ENCODE measurements around the gene ACOXL.

The ACOXL gene

DNA sequence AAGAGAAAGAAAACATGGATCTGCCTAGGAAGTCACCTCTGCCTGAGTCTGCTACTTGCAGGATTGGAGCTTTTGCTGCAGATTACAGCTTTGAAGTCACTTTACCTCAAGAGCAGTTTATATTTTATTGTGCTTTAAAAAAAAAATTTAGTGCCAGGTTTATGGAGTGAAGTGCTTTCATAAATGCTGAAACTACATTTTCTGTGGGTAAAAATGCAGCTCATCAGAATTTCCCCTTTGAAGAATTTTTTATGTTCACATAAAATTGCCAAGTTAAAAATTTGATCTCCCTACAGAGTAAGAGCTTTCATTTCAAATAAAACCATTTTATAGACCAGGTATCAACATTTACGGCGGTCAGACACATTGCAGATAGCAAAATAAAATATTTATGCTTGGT, 413.6 kb downstream of the ACOXL start:
- no peak for DNase-seq

DNA sequence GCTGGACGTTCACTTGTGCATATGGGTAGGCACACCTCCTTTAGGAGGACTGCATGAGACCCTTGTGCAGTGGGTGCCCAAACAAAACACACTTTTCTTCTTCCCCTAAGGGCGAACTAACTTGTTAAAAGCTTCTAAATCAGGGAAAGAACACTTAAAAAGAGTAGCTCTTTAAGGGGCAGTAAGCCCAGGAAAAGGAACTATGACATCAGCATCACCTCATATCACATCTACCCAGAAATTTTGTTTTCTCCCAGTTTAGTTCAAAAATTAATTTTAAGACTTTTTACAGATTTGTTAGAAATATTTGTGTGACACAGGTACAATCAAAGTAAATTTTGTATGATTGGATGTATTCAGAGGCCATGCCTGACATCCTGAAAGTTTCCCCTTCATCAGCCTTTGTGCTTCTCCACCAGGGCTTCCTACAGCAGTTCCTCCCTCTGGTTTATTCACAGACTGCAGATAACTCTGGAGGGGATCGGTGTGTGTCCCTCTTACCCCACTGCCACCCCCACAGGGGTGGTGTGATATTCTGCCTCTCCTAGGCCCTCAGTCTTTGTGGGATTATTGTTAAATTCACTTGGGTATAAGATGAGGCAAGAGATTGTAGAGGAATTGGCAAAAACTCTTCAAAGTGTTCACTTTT, 416.0 kb downstream of the ACOXL start:
- no peak for DNase-seq

DNA sequence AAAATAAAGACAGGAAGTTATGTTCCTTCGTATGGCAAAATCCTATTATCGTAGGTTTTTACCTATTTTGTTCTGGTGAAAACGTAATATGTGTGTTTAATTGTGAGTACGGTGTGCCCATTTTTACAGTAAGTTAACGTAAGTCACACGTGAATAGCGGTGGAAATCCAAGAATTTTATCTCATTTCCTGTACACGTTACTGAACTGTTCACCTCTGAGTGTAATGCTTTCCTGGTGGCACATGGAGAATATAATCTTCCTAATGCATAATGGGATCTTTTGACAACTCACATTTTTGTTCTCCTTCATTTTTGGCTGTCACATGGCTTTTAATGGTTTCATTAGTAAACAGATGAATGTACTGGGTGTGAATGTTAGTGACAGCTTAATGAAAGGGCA, 416.6 kb downstream of the ACOXL start:
- DNase-seq = no peak

DNA sequence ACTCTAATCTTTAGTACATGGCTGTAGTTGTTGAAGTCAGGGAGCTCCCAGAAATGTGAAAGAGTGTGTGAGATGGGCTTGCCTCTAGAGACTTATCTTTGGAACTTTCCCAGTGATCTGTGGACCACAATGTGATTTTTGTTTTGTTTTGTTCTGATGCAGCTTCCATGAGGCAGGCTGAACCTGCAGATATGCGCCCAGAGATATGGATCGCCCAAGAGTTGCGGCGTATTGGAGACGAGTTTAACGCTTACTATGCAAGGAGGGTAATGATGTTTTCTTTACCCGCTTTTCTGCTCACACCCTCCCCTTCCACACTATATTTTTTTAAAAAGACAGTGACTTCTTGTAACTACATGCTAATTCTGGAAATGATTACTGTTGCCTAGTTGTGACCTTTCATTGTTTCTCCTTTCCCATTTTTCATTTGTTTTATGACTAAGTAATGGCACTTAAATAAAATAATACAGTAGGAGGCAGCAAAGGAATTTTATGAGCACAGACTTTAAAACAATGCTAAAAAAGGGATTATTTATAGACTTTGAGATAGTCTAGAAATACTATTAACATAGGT, 417.6 kb downstream of the ACOXL start:
- DNase-seq = no peak

DNA sequence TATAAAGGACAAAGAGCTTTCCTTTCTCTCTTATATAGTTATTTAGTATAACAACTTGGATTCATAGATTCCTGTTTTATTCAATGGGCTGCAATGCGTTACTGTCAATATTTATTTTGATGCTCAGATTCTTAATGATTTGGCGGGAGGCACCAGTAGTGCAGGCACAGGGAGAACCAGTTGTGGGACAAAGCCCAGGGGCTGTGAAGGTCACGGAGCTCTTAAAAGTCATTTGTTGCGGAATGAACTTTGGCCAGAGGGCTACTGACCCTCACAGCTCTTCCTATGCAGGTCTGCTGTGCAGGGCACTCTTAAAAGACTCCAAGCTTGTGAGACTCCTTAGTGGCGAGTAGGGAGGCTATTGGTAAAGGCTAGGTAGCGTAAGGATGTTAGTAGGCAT, 422.4 kb downstream of the ACOXL start:
- DNase-seq = no peak

DNA sequence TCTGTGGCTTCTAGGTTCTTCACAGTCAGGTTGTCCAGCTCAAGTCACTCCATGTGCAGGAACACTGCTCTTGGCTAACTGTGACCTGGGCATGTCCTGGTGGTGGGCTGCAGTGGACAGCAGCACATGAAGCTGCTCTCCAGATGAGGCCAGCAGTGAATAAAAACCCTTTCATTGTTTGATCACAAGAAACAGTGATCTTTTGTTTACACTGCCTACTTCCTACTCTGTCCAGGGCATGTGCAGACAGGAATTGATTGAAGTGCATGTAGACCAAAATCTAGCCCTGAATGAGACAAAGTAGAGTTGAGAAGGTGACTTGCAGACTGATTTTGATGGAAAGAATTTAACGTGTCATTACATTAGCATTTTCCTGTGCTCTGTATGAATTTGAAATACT, 423.2 kb downstream of the ACOXL start:
- DNase-seq = no peak

DNA sequence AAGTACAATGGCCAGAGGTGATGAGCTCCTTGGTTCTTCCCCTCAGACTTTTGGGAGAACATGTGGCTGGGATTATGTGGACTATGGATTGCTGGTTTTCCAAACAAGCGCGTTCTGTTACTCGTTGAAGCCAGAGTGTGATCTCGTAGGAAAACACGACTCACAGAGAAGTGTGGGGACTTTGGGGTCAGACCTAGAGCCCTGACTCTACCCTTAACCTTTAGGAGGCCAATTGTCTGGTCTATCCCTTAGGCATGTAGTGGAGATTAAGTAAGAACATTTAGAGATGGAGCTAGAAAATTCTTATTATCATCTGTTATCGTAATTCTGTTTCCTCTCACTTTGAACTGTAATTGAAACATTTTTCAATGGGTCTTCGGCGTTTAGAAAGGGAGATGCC, 424.2 kb downstream of the ACOXL start:
- no peak for DNase-seq

DNA sequence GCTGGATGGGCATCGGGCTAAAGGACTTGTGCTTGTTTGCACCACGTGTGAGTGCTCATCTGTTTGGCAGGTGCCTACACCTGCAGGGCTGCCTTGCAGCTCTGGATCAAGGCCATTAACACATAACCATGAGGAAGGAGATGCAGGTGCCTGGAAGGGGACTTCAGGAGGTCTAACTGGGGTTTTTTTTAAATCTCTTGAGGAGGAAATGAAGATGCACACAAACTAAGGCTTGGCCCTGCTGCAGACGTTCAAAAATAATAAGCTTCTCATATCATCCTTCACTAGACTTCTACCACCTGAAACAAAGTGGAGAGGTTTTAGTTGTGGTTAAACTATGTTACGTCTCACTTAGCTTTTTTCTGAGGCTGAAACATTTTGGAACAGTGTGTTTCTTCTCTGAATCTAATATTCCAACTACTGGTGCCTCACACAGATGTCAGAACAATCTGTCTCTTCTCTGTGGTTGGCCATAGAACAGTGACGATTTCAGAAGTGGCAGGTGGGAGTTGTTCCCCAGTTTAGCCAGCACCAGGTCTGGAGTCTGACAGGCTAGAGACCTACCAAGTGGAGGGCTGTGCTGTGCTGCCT, 424.8 kb downstream of the ACOXL start:
- no peak for DNase-seq

DNA sequence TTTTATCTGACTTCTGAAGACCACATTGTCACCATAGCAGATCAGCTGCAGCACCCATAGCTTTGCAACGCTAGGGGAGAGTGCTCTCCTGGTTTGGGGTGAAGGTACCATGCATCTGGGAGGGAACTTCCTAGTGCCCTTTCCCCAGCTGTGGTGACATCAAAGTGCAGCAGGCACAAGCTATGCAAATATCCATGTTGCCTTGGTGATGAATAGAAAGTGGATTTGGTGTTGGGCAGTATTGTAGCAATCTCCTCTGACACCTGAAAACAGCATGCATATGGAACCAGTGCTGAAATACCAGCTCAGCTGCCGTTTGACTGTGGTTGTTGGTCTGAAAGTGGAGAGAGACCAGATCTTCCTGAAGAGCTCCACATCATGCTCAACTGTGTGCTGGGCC, 425.4 kb downstream of the ACOXL start:
- DNase-seq = no peak

DNA sequence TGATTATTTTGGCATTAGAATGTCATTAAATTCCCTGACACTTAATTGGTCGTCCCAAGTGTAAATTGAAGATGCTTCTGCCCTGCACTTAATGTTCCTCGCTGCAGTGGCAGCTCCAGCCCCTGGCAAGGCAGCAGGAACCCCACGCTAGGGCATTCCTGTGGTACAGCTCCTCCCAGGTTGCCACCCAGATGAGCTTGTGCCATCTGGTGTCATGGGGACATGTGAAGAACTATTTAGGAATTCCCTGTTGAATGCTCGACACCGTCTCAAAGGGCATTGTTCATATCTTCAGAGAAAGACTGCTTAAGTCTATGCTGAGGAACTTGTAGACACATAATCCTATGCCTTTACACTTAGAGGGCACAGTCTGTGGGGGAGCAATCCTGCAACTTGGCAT, 427.3 kb downstream of the ACOXL start:
- DNase-seq = no peak

DNA sequence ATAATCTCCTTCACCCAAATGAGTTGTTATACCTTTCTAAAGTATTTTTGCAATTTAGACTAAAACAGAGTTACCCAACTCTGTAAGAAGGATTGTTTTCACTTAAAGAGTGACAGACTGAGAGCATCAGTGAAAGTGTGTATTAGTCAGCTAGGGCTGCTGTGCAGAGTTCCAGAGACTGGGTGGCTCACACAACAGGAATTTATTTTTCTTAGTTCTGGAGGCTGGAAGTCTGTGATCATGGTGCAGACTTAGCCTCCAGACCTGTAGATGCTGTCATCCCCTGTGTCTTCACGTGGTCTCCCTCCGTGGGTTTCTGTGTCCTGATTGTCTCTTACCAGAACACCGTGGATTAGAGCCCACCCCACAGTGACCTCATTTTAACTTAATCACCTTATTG, 428.4 kb downstream of the ACOXL start:
- no peak for DNase-seq

DNA sequence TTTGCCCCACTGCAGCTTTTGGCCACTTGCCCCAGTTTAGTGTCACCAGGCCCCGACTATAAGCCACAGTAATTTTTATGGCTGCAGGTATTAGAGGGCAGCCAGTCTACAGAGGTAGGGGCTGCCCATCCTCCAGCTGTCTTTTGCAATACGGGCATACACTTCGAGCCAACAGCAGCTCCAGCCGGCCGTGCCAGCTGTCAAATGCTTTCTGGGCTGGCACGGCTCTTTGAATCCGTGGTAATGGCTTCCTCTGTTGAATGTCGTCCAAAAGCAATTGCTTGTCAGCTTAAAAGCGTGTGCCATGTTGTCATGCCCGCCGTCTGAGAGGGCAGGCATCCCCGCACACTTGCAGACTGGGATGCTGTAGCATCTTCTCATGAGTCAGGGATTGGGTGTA, 429.6 kb downstream of the ACOXL start:
- DNase-seq = no peak

DNA sequence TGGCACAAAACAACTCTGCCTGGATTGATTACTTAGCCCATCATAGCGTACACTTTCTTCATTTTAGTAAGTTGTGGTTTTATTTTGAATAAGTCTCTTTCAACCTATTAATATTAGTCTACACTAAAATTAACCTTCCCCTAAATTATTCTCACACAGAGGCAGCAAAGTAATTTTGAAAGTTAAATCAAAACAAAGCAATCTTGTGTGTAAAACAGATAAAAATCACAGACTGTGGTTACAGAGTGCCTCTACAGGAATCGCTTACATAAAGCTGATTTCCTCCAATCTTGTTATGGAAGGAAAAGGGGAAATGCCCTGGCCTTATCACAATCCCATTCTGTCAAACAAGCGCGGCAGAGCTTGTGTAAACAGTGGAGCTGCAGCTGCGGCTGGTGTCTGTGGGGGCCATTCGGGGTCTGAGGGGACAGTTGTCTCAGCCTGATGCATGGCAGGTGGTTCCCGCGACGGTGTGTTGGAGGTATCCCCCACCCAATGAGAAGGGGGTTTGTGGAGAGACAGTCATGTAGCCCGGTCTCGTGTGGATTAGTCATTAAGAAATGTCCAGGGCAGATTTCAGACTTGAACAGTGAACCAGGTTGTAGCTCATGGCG, 430.5 kb downstream of the ACOXL start:
- DNase-seq = peak; percentile 55 to 56

DNA sequence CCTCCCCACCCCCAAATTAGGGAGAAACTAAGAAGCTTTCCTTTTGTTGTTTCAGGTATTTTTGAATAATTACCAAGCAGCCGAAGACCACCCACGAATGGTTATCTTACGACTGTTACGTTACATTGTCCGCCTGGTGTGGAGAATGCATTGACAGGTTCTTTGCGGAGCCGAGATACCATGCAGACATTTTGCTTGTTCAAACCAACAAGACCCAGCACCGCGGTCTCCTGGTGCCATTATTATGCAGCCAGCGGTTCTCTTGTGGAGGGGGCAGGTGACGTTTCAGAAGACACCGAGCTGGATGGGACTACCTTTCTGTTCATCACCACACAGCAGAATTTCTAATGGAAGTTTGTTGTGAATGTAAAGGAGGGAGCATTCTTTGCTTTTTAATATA, 431.7 kb downstream of the ACOXL start:
- no peak for DNase-seq

DNA sequence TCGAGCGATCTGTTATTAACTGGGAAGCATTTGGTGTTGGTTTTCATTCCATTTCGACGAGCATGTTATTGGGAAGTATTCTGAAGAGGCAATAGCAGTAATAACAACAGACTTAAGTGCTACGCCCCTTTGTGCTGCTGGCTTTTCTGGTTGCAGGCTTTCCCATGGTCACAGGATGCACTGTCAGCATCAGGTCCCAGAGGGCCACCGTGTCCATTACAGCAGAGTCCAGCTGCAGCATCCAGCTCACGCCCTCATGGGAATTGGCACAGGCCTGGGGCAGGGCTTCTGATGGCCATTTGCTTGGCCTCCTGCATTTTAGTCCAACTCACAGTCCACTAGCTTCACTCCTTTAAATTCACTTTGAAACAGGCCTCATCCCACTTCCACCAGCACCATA, 432.7 kb downstream of the ACOXL start:
- no peak for DNase-seq

DNA sequence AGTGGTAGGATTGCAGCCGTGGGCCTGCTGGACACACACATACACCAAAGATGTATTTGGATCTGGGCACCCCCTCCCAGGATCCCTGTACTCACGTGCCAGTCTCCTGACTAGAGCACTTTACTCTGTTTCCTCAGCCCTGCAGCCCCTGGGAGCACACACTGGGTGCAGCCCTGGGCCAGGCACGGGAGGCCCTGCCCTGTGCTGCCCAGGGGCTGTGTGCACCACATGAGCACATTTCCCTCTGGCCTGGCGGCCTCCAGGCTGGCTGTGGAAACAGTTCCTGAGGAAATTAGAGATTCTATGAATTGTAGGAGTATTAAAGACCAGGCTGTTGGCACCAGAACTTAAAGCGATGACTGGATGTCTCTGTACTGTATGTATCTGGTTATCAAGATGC, 433.7 kb downstream of the ACOXL start:
- DNase-seq = no peak

DNA sequence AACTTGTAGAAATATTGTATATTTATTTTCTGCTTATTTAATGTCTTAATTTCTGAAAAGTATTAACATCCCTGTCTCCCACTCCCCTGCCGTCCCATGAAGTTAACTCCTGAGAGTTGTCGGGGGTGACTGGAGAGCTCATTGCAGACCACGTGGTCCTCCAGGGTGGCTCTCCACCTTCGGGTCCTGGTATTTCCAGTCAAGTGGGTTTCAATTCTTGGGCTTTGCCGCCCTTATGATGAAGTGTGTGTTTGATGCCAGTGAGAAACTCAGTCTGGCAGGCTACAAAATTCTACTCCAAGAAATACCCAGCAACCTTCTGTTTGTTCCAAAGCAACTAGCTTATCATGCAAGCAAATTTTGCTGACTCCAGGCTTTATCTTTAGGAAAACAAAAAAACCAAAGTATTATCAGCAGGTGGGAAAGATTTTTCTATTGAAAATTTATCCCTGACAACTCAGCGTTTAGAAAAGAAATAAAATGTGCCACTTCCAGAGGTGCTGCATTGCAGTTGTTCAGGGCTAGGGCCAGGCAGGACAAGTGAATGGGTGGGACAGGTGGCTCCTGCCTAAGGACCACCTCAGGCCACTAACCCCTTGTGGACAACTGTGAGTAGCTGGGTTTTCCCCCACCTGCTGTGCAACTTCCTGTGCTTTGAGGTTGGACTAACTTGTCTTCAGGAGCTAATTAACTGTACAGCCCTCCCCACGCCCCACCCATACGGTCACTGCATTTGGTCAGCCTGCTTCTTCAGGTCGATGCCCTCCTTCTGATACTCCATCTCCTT, 434.9 kb downstream of the ACOXL start:
- no peak for DNase-seq

DNA sequence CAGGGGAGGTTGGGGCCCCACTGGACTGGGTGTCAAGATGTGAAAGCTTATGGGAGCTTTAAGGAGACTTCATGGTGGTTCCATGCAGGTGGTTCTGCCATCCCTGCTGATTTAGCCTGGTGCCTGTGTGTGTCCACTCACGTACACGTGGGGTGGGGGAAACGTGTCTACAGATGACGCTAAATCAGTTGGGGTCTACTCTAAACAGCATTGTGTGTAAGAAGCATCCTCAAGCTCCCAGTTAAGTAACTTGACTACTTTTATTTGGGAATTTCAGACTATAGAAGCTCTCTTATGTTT, 435.4 kb downstream of the ACOXL start:
- no peak for DNase-seq

All from inflammatory macrophage treated with lipopolysaccharide for 1 hour (primary cell).